Measurements from ENCODE around the gene LKAAEAR1. TPM values are rescaled to one million over a fixed set of nuclear protein-coding genes. Genes with fewer than 3 reads are reported as not detected.
A peak's percentile ranks its signal among the peaks of the same experiment; 100 is the strongest.

The LKAAEAR1 gene
- total and polyA plus RNA-seq, 2 of the 13 experiments (the other 11 are each of a cell fraction or from before 2014, with no cell fraction given), result not detected

GRCh38 chr20:64064145-64064698 is 20.0 kb downstream of the LKAAEAR1 start (continued):
- TF ChIP-seq ZBTB14 (CRISPR knock-in tag; IDR thresholded peaks at IDR 0.05) (no peak), RERE (CRISPR knock-in tag; IDR thresholded peaks at IDR 0.05; ENCODE audit: low read depth) (no peak), MTA3 (CRISPR knock-in tag; IDR thresholded peaks at IDR 0.05) (no peak), SIX1 (CRISPR knock-in tag; IDR thresholded peaks at IDR 0.05; ENCODE audit: borderline replicate concordance) (no peak), SNAPC4 (CRISPR knock-in tag; IDR thresholded peaks at IDR 0.05) (no peak), MAFK (conservative IDR thresholded peaks at IDR 0.05 in 1 of 2, IDR thresholded peaks at IDR 0.05 in 1 of 2; ENCODE audit: low read length in 2 of 2) (no peak; a peak in 1 of 4 replicates), MAF1 (CRISPR knock-in tag; IDR thresholded peaks at IDR 0.05; ENCODE audit: borderline replicate concordance) (no peak), RNF2 (conservative IDR thresholded peaks at IDR 0.05; ENCODE audit: low read depth) (no peak), BRF2 (CRISPR knock-in tag; IDR thresholded peaks at IDR 0.05) (0 out of 2 replicates have a peak, but pooled peaks have one; percentile 43), TBX3 (IDR thresholded peaks at IDR 0.05; ENCODE audit: borderline replicate concordance) (no peak), ERF (CRISPR knock-in tag; IDR thresholded peaks at IDR 0.05) (no peak), PCBP1 (IDR thresholded peaks at IDR 0.05; ENCODE audit: borderline replicate concordance, low read depth, low read length) (no peak), ZNF256 (CRISPR knock-in tag; conservative IDR thresholded peaks at IDR 0.05) (no peak), ZNF432 (CRISPR knock-in tag; IDR thresholded peaks at IDR 0.05; ENCODE audit: borderline replicate concordance) (no peak), ZNF350 (CRISPR knock-in tag; IDR thresholded peaks at IDR 0.05; ENCODE audit: borderline replicate concordance, low read depth) (no peak), HDAC2 (CRISPR knock-in tag; IDR thresholded peaks at IDR 0.05) (no peak), ZIK1 (CRISPR knock-in tag; IDR thresholded peaks at IDR 0.05; ENCODE audit: borderline replicate concordance, low read depth) (no peak)

Measured in HepG2 (cell line).